Suprapubic skin (tissue), 4 donors: ENCODE results near the gene THOC5. TPM values are rescaled to one million over a fixed set of nuclear protein-coding genes. Genes with fewer than 3 reads are reported as not detected.
"Not testable (repeated sequence)": the region's sequence is repeated elsewhere in the genome, so short reads cannot be mapped to it uniquely, and the experiment has no call there.

Experiments used
- DNase-seq, 2 donors: peaks; one replicate each; pipeline ENCODE4 v3.0.0-alpha.2; 2019; ENCODE audit warnings: low spot score in 2 of 2
- H3K27ac ChIP-seq: fragments of 200-600 bp; sonication (generic); one replicate; pipeline ENCODE4 v1.5.1; 2019
- H3K27me3 ChIP-seq: fragments of 200-600 bp; sonication (generic); one replicate; pipeline ENCODE4 v1.5.1; 2019
- H3K36me3 ChIP-seq: fragments of 200-600 bp; sonication (generic); one replicate; pipeline ENCODE4 v1.5.1; 2019
- H3K4me1 ChIP-seq: fragments of 200-600 bp; sonication (generic); one replicate; pipeline ENCODE4 v1.5.1; 2019
- H3K4me3 ChIP-seq: fragments of 200-600 bp; sonication (generic); one replicate; pipeline ENCODE4 v1.5.1; 2019; ENCODE audit warnings: mild to moderate bottlenecking
- H3K9me3 ChIP-seq: fragments of 200-600 bp; sonication (generic); one replicate; pipeline ENCODE4 v1.5.1; 2019
- EP300 ChIP-seq: sonication (generic); formaldehyde crosslinking; IDR thresholded peaks from one replicate; pipeline ENCODE4 v1.6.1; 2017; ENCODE audit warnings: antibody characterized with exemption
- POLR2A ChIP-seq, 2 donors: fragments of 450-650 bp; IDR thresholded peaks; one replicate each; pipeline ENCODE4 v1.6.1; 2017; ENCODE audit warnings: antibody characterized with exemption in 2 of 2, mild to moderate bottlenecking in 2 of 2, moderate library complexity in 2 of 2
- POLR2AphosphoS5 ChIP-seq, 3 donors: sonication (generic); formaldehyde crosslinking; IDR thresholded peaks; one replicate each; pipeline ENCODE4 v1.6.1; 2017; ENCODE audit warnings: antibody characterized with exemption in 3 of 3
- WGBS: methylation state at CpG from one replicate; pipeline ENCODE4 v1.1.5; 2018; 5-methylcytosine and 5-hydroxymethylcytosine counted together
- total RNA-seq, 4 donors: library from RNA; depleted of rRNA; stranded (reverse); fragments of >200 nt; gene quantifications; one replicate each; pipeline ENCODE4 v1.1.0, GENCODE V29; 2016
- TF ChIP-seq, protein P1 (sequence below), 2 donors: fragments of 200-600 bp in 1 of 2; fragments of 450-650 bp in 1 of 2; sonication (generic) in 1 of 2; IDR thresholded peaks; one replicate each; pipeline ENCODE4 v1.5.1; 2016 to 2019; ENCODE audit warnings: antibody characterized with exemption in 2 of 2, mild to moderate bottlenecking in 1 of 2, moderate library complexity in 1 of 2

THOC5 gene
- total RNA-seq, result 10 to 100 TPM; 19.8 to 41.5 (median 27.8) TPM

- Histone ChIP-seq H3K4me1 (peaks cover 16% of the 10 kb centered on the region), H3K27ac (peak within 1 kb of the TSS; percentile 86)
- under 1% methylated on average over 19 of the region's 44 CpGs for WGBS
These were observed at the start of gene THOC5 for GRCh38 chr22:29553351-29554224. Gene THOC5 (minus strand): TSS chr22:29553757. CDS start chr22:29549147, 4,610 bp downstream.

DNA sequence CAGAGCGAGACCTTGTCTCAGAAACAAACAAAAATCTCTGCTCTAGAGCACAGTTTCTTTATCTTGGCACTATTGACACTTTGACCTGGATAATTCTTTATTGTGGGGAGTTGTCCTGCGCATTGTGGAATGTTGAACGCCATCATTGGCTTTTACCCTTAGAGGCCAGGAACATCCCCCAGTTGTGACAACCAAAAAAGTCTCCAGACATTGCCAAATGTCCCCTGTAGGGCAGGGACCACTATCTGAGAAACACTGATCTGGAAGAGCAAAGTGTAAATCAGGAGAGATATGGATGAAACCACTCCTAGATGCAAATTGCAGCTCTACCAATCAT, 45.1 kb upstream of the THOC5 start:
- Histone ChIP-seq H3K27me3 (no peaks in the 10 kb centered on the region), H3K4me1 (no peaks in the 10 kb centered on the region), H3K36me3 (no peaks in the 10 kb centered on the region), H3K27ac (no peak overlapping the region), H3K4me3 (no peak overlapping the region), H3K9me3 (no peaks in the 10 kb centered on the region)
- no peak for DNase-seq
- TF ChIP-seq POLR2A (IDR thresholded peaks at IDR 0.05) (no peak), EP300 (no peak), POLR2AphosphoS5 (IDR thresholded peaks at IDR 0.05) (no peak)
- TF ChIP-seq, protein P1, sequence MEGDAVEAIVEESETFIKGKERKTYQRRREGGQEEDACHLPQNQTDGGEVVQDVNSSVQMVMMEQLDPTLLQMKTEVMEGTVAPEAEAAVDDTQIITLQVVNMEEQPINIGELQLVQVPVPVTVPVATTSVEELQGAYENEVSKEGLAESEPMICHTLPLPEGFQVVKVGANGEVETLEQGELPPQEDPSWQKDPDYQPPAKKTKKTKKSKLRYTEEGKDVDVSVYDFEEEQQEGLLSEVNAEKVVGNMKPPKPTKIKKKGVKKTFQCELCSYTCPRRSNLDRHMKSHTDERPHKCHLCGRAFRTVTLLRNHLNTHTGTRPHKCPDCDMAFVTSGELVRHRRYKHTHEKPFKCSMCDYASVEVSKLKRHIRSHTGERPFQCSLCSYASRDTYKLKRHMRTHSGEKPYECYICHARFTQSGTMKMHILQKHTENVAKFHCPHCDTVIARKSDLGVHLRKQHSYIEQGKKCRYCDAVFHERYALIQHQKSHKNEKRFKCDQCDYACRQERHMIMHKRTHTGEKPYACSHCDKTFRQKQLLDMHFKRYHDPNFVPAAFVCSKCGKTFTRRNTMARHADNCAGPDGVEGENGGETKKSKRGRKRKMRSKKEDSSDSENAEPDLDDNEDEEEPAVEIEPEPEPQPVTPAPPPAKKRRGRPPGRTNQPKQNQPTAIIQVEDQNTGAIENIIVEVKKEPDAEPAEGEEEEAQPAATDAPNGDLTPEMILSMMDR (IDR thresholded peaks at IDR 0.05), result no peak
- 91% methylated on average over 3 of the region's 3 CpGs for WGBS

More at GRCh38 chr22:29553351-29554224, at the start of gene THOC5:
- Histone ChIP-seq H3K4me3 (peak within 1 kb of the TSS; percentile 87), H3K9me3 (no peaks in the 10 kb centered on the region), H3K36me3 (peaks cover 33% of the 10 kb centered on the region), H3K27me3 (no peaks in the 10 kb centered on the region)
- DNase-seq, result peak; percentile 95 to 96
- TF ChIP-seq POLR2AphosphoS5 (IDR thresholded peaks at IDR 0.05) (peak in 2 of 3 donors; percentile 66 to 85), POLR2A (IDR thresholded peaks at IDR 0.05) (peak in 1 of 2 donors; percentile 24), EP300 (no peak)
- TF ChIP-seq, protein P1 (IDR thresholded peaks at IDR 0.05), result peak in 1 of 2 donors; percentile 60

DNA sequence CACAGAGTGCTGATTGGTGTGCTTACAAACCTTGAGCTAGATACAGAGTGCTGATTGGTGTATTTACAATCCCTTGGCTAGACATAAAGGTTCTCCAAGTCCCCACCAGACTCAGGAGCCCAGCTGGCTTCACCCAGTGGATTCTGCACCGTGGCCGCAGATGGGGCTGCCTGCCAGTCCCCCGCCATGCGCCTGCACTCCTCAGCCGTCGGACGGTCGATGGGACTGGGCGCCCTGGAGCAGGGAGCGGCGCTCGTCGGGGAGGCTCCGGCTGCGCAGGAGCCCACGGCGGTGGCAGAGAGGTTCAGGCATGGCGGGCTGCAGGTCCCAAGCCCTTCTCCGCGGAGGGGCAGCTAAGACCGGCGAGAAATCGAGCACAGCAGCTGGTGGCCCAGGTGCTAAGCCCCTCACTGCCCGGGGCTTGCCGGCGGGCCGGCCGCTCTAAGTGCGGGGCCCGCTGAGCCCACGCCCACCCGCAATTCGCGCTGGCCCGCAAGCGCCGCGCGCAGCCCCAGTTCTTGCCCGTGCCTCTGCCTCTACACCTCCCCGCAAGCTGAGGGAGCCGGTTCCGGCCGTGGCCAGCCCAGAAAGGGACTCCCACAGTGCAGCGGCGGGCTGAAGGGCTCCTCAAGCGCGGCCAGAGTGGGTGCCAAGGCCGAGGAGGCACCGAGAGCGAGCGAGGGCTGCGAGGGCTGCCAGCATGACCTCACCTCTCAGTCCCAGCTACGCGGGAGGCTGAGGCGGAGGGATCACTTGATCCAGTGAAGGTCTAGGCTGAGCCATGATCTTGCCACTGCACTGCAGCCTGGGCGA, 44.5 kb upstream of the THOC5 start:
- 81% methylated on average over 37 of the region's 57 CpGs for WGBS
- not testable (repeated sequence) for H3K27ac ChIP-seq, H3K9me3 ChIP-seq, H3K36me3 ChIP-seq, H3K4me3 ChIP-seq, DNase-seq, H3K27me3 ChIP-seq, H3K4me1 ChIP-seq

- no peaks in the 10 kb centered on the region for H3K27me3 ChIP-seq
- WGBS, result 84% methylated on average over 10 of the region's 10 CpGs
- no peaks in the 10 kb centered on the region for H3K36me3 ChIP-seq
- no peak overlapping the region for H3K4me3 ChIP-seq
- no peak overlapping the region for H3K27ac ChIP-seq
- DNase-seq, result no peak
- H3K9me3 ChIP-seq, result no peaks in the 10 kb centered on the region
- no peaks in the 10 kb centered on the region for H3K4me1 ChIP-seq
- TF ChIP-seq POLR2AphosphoS5 (IDR thresholded peaks at IDR 0.05) (no peak), EP300 (no peak), POLR2A (IDR thresholded peaks at IDR 0.05) (no peak)
- TF ChIP-seq, protein P1 (IDR thresholded peaks at IDR 0.05), result no peak
These were observed 42.9 kb upstream of the THOC5 start for GRCh38 chr22:29596408-29596807.

- not testable (repeated sequence) for H3K27me3 ChIP-seq, DNase-seq, H3K36me3 ChIP-seq, H3K4me3 ChIP-seq, H3K4me1 ChIP-seq, H3K27ac ChIP-seq, H3K9me3 ChIP-seq
- WGBS, result 100% methylated on average over 2 of the region's 6 CpGs
These were observed 40.9 kb upstream of the THOC5 start for GRCh38 chr22:29594447-29594846.

DNA sequence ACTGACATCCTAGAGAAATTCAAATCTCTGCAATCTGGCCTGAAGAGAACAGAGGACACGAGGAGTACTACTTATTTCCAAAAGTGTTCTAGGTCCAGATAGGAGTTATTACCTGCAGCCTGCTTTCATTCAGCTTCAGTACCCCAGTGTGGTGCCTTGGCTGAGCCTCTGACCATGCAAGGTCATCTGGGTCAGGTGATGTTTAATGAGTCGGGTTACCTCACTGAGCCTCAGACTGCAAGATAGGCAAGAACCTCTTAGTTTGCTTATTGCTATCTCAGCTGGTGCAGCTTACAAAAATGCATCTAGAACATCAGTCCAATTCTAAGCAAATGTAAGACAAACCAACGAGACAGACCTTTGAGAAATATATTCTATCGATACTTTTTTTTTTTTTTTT, 40.4 kb upstream of the THOC5 start:
- 79% methylated on average over 4 of the region's 4 CpGs for WGBS
- H3K36me3 ChIP-seq, result no peaks in the 10 kb centered on the region
- H3K27ac ChIP-seq, result no peak overlapping the region
- H3K9me3 ChIP-seq, result no peaks in the 10 kb centered on the region
- no peak for TF ChIP-seq POLR2AphosphoS5 (IDR thresholded peaks at IDR 0.05)
- no peak for TF ChIP-seq POLR2A (IDR thresholded peaks at IDR 0.05)
- no peak for TF ChIP-seq EP300
- TF ChIP-seq, protein P1 (IDR thresholded peaks at IDR 0.05), result no peak
- DNase-seq, result no peak
- peaks cover 5% of the 10 kb centered on the region for H3K4me1 ChIP-seq
- H3K4me3 ChIP-seq, result no peak overlapping the region
- H3K27me3 ChIP-seq, result no peaks in the 10 kb centered on the region
